OCI-LY1 (cell line): ENCODE data around the gene ADAM20.

Experiments
- H2AFZ ChIP-seq: fragments of 200-600 bp; sonication (generic), shearing (Covaris generic); 2 replicates; pipeline ENCODE4 v1.6.0; 2014; ENCODE audit warnings: antibody characterized with exemption, mild to moderate bottlenecking, low read length
- H3F3A ChIP-seq: fragments of 200-600 bp; sonication (generic), shearing (Covaris generic); 2 replicates; pipeline ENCODE4 v1.6.0; 2014; ENCODE audit warnings: mild to moderate bottlenecking, antibody characterized with exemption, low read length, moderate library complexity; ENCODE audit not compliant: insufficient read depth
- H3K27ac ChIP-seq: fragments of 200-600 bp; sonication (generic); 2 replicates; pipeline ENCODE4 v1.5.1; 2014; ENCODE audit warnings: low read length, mixed run types, mild to moderate bottlenecking, low read depth; ENCODE audit not compliant: poor library complexity, severe bottlenecking
- H3K27me3 ChIP-seq: fragments of 200-600 bp; sonication (generic); 2 replicates; pipeline ENCODE4 v1.6.0; 2014; ENCODE audit warnings: antibody characterized with exemption, mild to moderate bottlenecking, low read length, moderate library complexity; ENCODE audit not compliant: insufficient read depth
- H3K36me3 ChIP-seq: fragments of 200-600 bp; sonication (generic); 2 replicates; pipeline ENCODE4 v1.6.1; 2014; ENCODE audit warnings: mild to moderate bottlenecking, antibody characterized with exemption, low read length, moderate library complexity, mixed read lengths; ENCODE audit not compliant: insufficient read depth
- H3K4me1 ChIP-seq: fragments of 200-600 bp; sonication (generic); 2 replicates; pipeline ENCODE4 v1.5.1; 2014; ENCODE audit warnings: mild to moderate bottlenecking, low read length, moderate library complexity; ENCODE audit not compliant: insufficient read depth, severe bottlenecking
- H3K4me2 ChIP-seq: fragments of 200-600 bp; sonication (generic), shearing (Covaris generic); 2 replicates; pipeline ENCODE4 v1.6.1; 2014; ENCODE audit warnings: low read length
- H3K4me3 ChIP-seq: fragments of 200-600 bp; sonication (generic); 2 replicates; pipeline ENCODE4 v1.5.1; 2014; ENCODE audit warnings: low read length, low read depth, mild to moderate bottlenecking, mixed read lengths; ENCODE audit not compliant: poor library complexity, severe bottlenecking
- H3K79me2 ChIP-seq: fragments of 200-600 bp; shearing (Covaris generic); 2 replicates; pipeline ENCODE4 v1.6.1; 2016; ENCODE audit warnings: mixed run types, low read length, mixed read lengths; ENCODE audit not compliant: insufficient read depth
- H3K9ac ChIP-seq: fragments of 200-600 bp; sonication (generic), shearing (Covaris generic); 2 replicates; pipeline ENCODE4 v1.6.1; 2014; ENCODE audit warnings: mild to moderate bottlenecking, low read length, mixed read lengths
- H3K9me2 ChIP-seq: fragments of 200-600 bp; sonication (generic), shearing (Covaris generic); 2 replicates; pipeline ENCODE4 v1.6.1; 2014; ENCODE audit warnings: low read depth, mild to moderate bottlenecking, low read length, mixed read lengths
- H3K9me3 ChIP-seq: fragments of 200-600 bp; shearing (Covaris generic); 2 replicates; pipeline ENCODE4 v1.6.1; 2014; ENCODE audit warnings: low read length, mixed read lengths
- H4K20me1 ChIP-seq: fragments of 200-600 bp; sonication (generic), shearing (Covaris generic); 2 replicates; pipeline ENCODE4 v1.6.0; 2016; ENCODE audit warnings: mild to moderate bottlenecking, low read length; ENCODE audit not compliant: insufficient read depth
- CTCF ChIP-seq: fragments of 200-600 bp; sonication (generic), shearing (Covaris generic); IDR thresholded peaks from 2 replicates; pipeline ENCODE4 v1.5.1; 2017; ENCODE audit warnings: mild to moderate bottlenecking, antibody characterized with exemption, low read length, moderate library complexity, mixed read lengths
- EZH2 ChIP-seq: fragments of 200-600 bp; sonication (generic), shearing (Covaris generic); IDR thresholded peaks from 2 replicates; pipeline ENCODE4 v1.8.0; 2017; ENCODE audit warnings: borderline replicate concordance, mixed run types, mild to moderate bottlenecking, antibody characterized with exemption, low read length, moderate library complexity, mixed read lengths

ADAM20 gene

GRCh38 chr14:70473825-70474224, 61.0 kb downstream of the ADAM20 start:
- no peaks in the 10 kb centered on the region for H3K9me2 ChIP-seq
- H3K27me3 ChIP-seq, result no peaks in the 10 kb centered on the region
- H2AFZ ChIP-seq, result no peak overlapping the region
- H3K9ac ChIP-seq, result no peak overlapping the region
- H3K4me3 ChIP-seq, result no peak overlapping the region
- H3F3A ChIP-seq, result no peaks in the 10 kb centered on the region
- no peaks in the 10 kb centered on the region for H3K79me2 ChIP-seq
- no peaks in the 10 kb centered on the region for H4K20me1 ChIP-seq
- no peaks in the 10 kb centered on the region for H3K9me3 ChIP-seq
- H3K4me1 ChIP-seq, result no peaks in the 10 kb centered on the region
- H3K36me3 ChIP-seq, result no peaks in the 10 kb centered on the region
- no peak overlapping the region for H3K4me2 ChIP-seq
- no peak overlapping the region for H3K27ac ChIP-seq
- TF ChIP-seq EZH2 (no peak), CTCF (no peak)
